WTC11 (cell line): ENCODE results near the gene ARX. TPM values are rescaled to one million over a fixed set of nuclear protein-coding genes. Genes with fewer than 3 reads are reported as not detected.
A peak's percentile ranks its signal among the peaks of the same experiment; 100 is the strongest.

Experiments
- ATAC-seq: fragments of 200-7000 bp; cut with Tn5 transposase; 2 replicates; pipeline ENCODE4 v1.10.0; 2021; ENCODE audit warnings: mild to moderate bottlenecking, moderate library complexity
- CTCF ChIA-PET: fragments of 300-600 bp; sonication (Branson Sonifier 250); formaldehyde crosslinking; loops from one replicate; lab custom pipeline; 2021; ENCODE audit warnings: antibody characterized with exemption; lab: Charles Lee
- POLR2A ChIA-PET: fragments of 350-600 bp; sonication (Branson Sonifier 250); formaldehyde crosslinking; loops from one replicate; lab custom pipeline; 2021; ENCODE audit warnings: antibody characterized with exemption; lab: Charles Lee
- DNase-seq: peaks from one replicate; pipeline ENCODE4 v3.0.0; 2021; ENCODE audit warnings: low spot score
- H3K27ac Mint-ChIP-seq: 2 replicates; pipeline ENCODE4 v1.8.0; 2021; ENCODE audit warnings: mixed read lengths
- H3K27me3 Mint-ChIP-seq: 2 replicates; pipeline ENCODE4 v1.8.0; 2021; ENCODE audit warnings: low read depth, mild to moderate bottlenecking, moderate library complexity, mixed read lengths
- H3K36me3 Mint-ChIP-seq: 2 replicates; pipeline ENCODE4 v1.8.0; 2021; ENCODE audit warnings: mixed read lengths
- H3K4me1 Mint-ChIP-seq: 2 replicates; pipeline ENCODE4 v1.8.0; 2022; ENCODE audit warnings: mixed read lengths
- H3K4me3 Mint-ChIP-seq: 2 replicates; pipeline ENCODE4 v1.8.0; 2021; ENCODE audit warnings: mild to moderate bottlenecking, moderate library complexity, mixed read lengths
- H3K9me3 Mint-ChIP-seq: 2 replicates; pipeline ENCODE4 v1.8.0; 2021; ENCODE audit warnings: mixed read lengths
- AR ChIP-seq: fragments of 250-450 bp; sonication (Bioruptor Pico); IDR thresholded peaks from 2 replicates; pipeline ENCODE4 v1.9.0; 2021; ENCODE audit warnings: mild to moderate bottlenecking
- ARID4B ChIP-seq: sonication (generic); formaldehyde crosslinking; IDR thresholded peaks from 2 replicates; pipeline ENCODE4 v1.8.0; 2023; ENCODE audit warnings: missing genetic modification reagents, mild to moderate bottlenecking, borderline replicate concordance
- ATF6 ChIP-seq: sonication (generic); formaldehyde crosslinking; IDR thresholded peaks from 2 replicates; pipeline ENCODE4 v1.8.1; 2023; ENCODE audit warnings: mild to moderate bottlenecking, missing genetic modification reagents
- ETV6 ChIP-seq: sonication (generic); formaldehyde crosslinking; IDR thresholded peaks from 2 replicates; pipeline ENCODE4 v1.8.1; 2022; ENCODE audit warnings: mild to moderate bottlenecking, missing genetic modification reagents
- FOXJ3 ChIP-seq: sonication (generic); formaldehyde crosslinking; IDR thresholded peaks from 2 replicates; pipeline ENCODE4 v1.9.0; 2021; ENCODE audit warnings: missing genetic modification reagents, mild to moderate bottlenecking, borderline replicate concordance
- FOXK1 ChIP-seq: sonication (generic); formaldehyde crosslinking; IDR thresholded peaks from 2 replicates; pipeline ENCODE4 v1.8.0; 2022; ENCODE audit warnings: mild to moderate bottlenecking, moderate library complexity, missing genetic modification reagents
- TCF7 ChIP-seq: sonication (generic); formaldehyde crosslinking; IDR thresholded peaks from 2 replicates; pipeline ENCODE4 v1.8.0; 2022; ENCODE audit warnings: mild to moderate bottlenecking, low read depth, missing genetic modification reagents, moderate library complexity
- USF2 ChIP-seq: sonication (generic); formaldehyde crosslinking; IDR thresholded peaks from 2 replicates; pipeline ENCODE4 v1.8.1; 2023; ENCODE audit warnings: mild to moderate bottlenecking, missing genetic modification reagents, moderate library complexity
- ZNF138 ChIP-seq: sonication (generic); formaldehyde crosslinking; conservative IDR thresholded peaks from 2 replicates; pipeline ENCODE4 v1.8.1; 2022; ENCODE audit warnings: mild to moderate bottlenecking, moderate library complexity, missing genetic modification reagents
- ZNF219 ChIP-seq: sonication (generic); formaldehyde crosslinking; IDR thresholded peaks from 2 replicates; pipeline ENCODE4 v1.8.0; 2023; ENCODE audit warnings: missing genetic modification reagents, mild to moderate bottlenecking, borderline replicate concordance
- ZNF416 ChIP-seq: fragments of 250-450 bp; sonication (Bioruptor Pico); IDR thresholded peaks from 2 replicates; pipeline ENCODE4 v1.9.0; 2021; ENCODE audit warnings: mild to moderate bottlenecking, inconsistent platforms
- ZNF423 ChIP-seq: fragments of 250-450 bp; sonication (Bioruptor Pico); IDR thresholded peaks from 2 replicates; pipeline ENCODE4 v2.1.2; 2022; ENCODE audit warnings: mild to moderate bottlenecking, moderate library complexity
- ZNF512 ChIP-seq: sonication (generic); formaldehyde crosslinking; IDR thresholded peaks from 2 replicates; pipeline ENCODE4 v1.8.1; 2022; ENCODE audit warnings: missing genetic modification reagents, borderline replicate concordance
- total RNA-seq: library from RNA; stranded (reverse); gene quantifications from 3 replicates; pipeline ENCODE4 v1.2.3, GENCODE V29; 2021

Gene ARX
- total RNA-seq, 1 experiment from 2014 or later, result not detected

GRCh38 chrX:25049357-25049756 lies 33.6 kb upstream of the ARX start:
- no peak for ATAC-seq
- Mint-ChIP-seq H3K27me3 (no peaks in the 10 kb centered on the region; the same call in 1 of the 2 replicates), H3K36me3 (peaks cover 4% of the 10 kb centered on the region), H3K4me1 (peaks cover 59% of the 10 kb centered on the region), H3K27ac (peak overlapping the region; percentile 84), H3K9me3 (peaks cover 4% of the 10 kb centered on the region), H3K4me3 (no peak overlapping the region)
- DNase-seq, result no peak
- CTCF ChIA-PET, result interaction anchor here (1.2 to 2.1 kb wide), 2 partner anchors 29 to 95 kb away, joined by 4 to 9 read pairs; no protein-coding TSS in a partner anchor
- POLR2A ChIA-PET, result no interaction called here
- no peak for TF ChIP-seq ATF6 (CRISPR knock-in tag)

GRCh38 chrX:25048178-25048577 lies 32.4 kb upstream of the ARX start:
- H3K4me1 Mint-ChIP-seq, result peaks cover 55% of the 10 kb centered on the region
- no peaks in the 10 kb centered on the region; the same call in 1 of the 2 replicates for H3K27me3 Mint-ChIP-seq
- CTCF ChIA-PET, result interaction anchor here (1.0 kb wide), 1 partner anchor 96 kb away, joined by 3 read pairs; no protein-coding TSS in a partner anchor
- H3K36me3 Mint-ChIP-seq, result peaks cover 4% of the 10 kb centered on the region
- DNase-seq, result no peak
- H3K4me3 Mint-ChIP-seq, result no peak overlapping the region
- peak; percentile 33; the same call in 1 of the 2 replicates for ATAC-seq
- peak overlapping the region; percentile 84 for H3K27ac Mint-ChIP-seq
- peaks cover 6% of the 10 kb centered on the region for H3K9me3 Mint-ChIP-seq
- no peak for TF ChIP-seq TCF7
- TF ChIP-seq ZNF219 (CRISPR knock-in tag), result no peak
- TF ChIP-seq FOXJ3 (CRISPR knock-in tag), result no peak
- TF ChIP-seq, all 79 proteins: peak for 0
- POLR2A ChIA-PET, result no interaction called here

- POLR2A ChIA-PET, result no interaction called here
- no peak for TF ChIP-seq FOXK1 (CRISPR knock-in tag)
- no peak for TF ChIP-seq ZNF512 (CRISPR knock-in tag)
- TF ChIP-seq AR (CRISPR knock-in tag), result no peak
- TF ChIP-seq ZNF423 (CRISPR knock-in tag), result no peak
- no peak for TF ChIP-seq USF2
- no peak for TF ChIP-seq ARID4B (CRISPR knock-in tag)
- TF ChIP-seq ZNF416, result no peak
- TF ChIP-seq ETV6 (CRISPR knock-in tag), result no peak
- TF ChIP-seq ZNF138 (CRISPR knock-in tag), result no peak
- TF ChIP-seq, all 79 proteins: peak for 0
- CTCF ChIA-PET, result no interaction called here
- Mint-ChIP-seq H3K4me3 (no peak overlapping the region), H3K36me3 (no peaks in the 10 kb centered on the region; the same call in 1 of the 2 replicates), H3K27me3 (no peaks in the 10 kb centered on the region; the same call in 1 of the 2 replicates), H3K4me1 (peaks cover 12% of the 10 kb centered on the region), H3K27ac (no peak overlapping the region), H3K9me3 (peaks cover 6% of the 10 kb centered on the region)
- DNase-seq (no peak), ATAC-seq (no peak)
Observed at GRCh38 chrX:25043192-25043591, 27.4 kb upstream of the ARX start.
